B cell (primary cell): Measurements from ENCODE around the gene CNOT6. TPM values are rescaled to one million over a fixed set of nuclear protein-coding genes. Genes with fewer than 3 reads are reported as not detected.
"Not testable (repeated sequence)": the region's sequence is repeated elsewhere in the genome, so short reads cannot be mapped to it uniquely, and the experiment has no call there.

Experiments used
- ATAC-seq: fragments of 200-7000 bp; cut with Tn5 transposase; one replicate; pipeline ENCODE4 v1.10.0; 2021; ENCODE audit warnings: low read depth, mild to moderate bottlenecking, moderate number of reproducible peaks, moderate library complexity
- CTCF ChIA-PET: fragments of 350-600 bp; sonication (Branson Sonifier 250); formaldehyde crosslinking; loops from one replicate; lab custom pipeline; 2021; ENCODE audit warnings: antibody characterized with exemption, inconsistent platforms; lab: Charles Lee
- POLR2A ChIA-PET: fragments of 350-600 bp; sonication (Branson Sonifier 250); formaldehyde crosslinking; loops from one replicate; lab custom pipeline; 2021; ENCODE audit warnings: antibody characterized with exemption; lab: Charles Lee
- DNase-seq: peaks from one replicate; pipeline ENCODE4 v3.0.0; 2013
- H2AFZ ChIP-seq: 2 replicates; pipeline ENCODE4 v1.6.1; 2012; ENCODE audit warnings: mild to moderate bottlenecking, low read depth, low read length; ENCODE audit not compliant: insufficient read depth, poor library complexity, severe bottlenecking
- H3K27ac ChIP-seq, 2 donors: 1 replicate in 1 of 2; 2 replicates in 1 of 2; pipeline ENCODE4 v1.5.1; 2012 to 2013; ENCODE audit warnings: low read length in 2 of 2, mild to moderate bottlenecking in 2 of 2, moderate library complexity in 1 of 2
- H3K27me3 ChIP-seq, 4 experiments: fragments of 200-600 bp in 1 of 4; sonication (generic) in 1 of 4; replicated peaks in 1 of 4; 1 replicate in 2 of 4; 2 replicates in 2 of 4; pipeline versions ENCODE4 v1.6.1 to v1.7.0; 2013 to 2016; ENCODE audit warnings: low read length in 3 of 4, mild to moderate bottlenecking in 2 of 4, mixed read lengths in 1 of 4, moderate library complexity in 1 of 4; ENCODE audit not compliant: insufficient read depth in 4 of 4, control insufficient read depth in 3 of 4; ENCODE audit errors: control extremely low read depth in 1 of 4
- H3K36me3 ChIP-seq, 2 experiments: replicated peaks in 1 of 2; 1 replicate in 1 of 2; 2 replicates in 1 of 2; pipeline versions ENCODE4 v1.6.1 to v1.7.1; 2013; ENCODE audit warnings: low read length in 1 of 2; ENCODE audit not compliant: insufficient read depth in 2 of 2, control insufficient read depth in 1 of 2; ENCODE audit errors: control extremely low read depth in 1 of 2, extremely low read depth in 1 of 2
- H3K4me1 ChIP-seq, 2 donors: fragments of 200-600 bp in 1 of 2; sonication (generic) in 1 of 2; 1 replicate in 1 of 2; 2 replicates in 1 of 2; pipeline versions ENCODE4 v1.5.1 to v1.6.1; 2013 to 2017; ENCODE audit warnings: low read length in 2 of 2; ENCODE audit not compliant: control insufficient read depth in 2 of 2, insufficient read depth in 2 of 2
- H3K4me2 ChIP-seq: replicated peaks from 2 replicates; pipeline ENCODE3; 2012; ENCODE audit warnings: mild to moderate bottlenecking, low read depth, low read length; ENCODE audit not compliant: poor library complexity, severe bottlenecking
- H3K4me3 ChIP-seq, 5 experiments: fragments of 200-600 bp in 1 of 5; sonication (generic) in 1 of 5; 1 replicate in 3 of 5; 2 replicates in 2 of 5; pipeline versions ENCODE4 v1.5.1 to v1.7.0; 2011 to 2016; ENCODE audit warnings: low read length in 4 of 5, mild to moderate bottlenecking in 4 of 5, low read depth in 2 of 5, control low read depth in 1 of 5, moderate library complexity in 1 of 5; ENCODE audit not compliant: insufficient read depth in 1 of 5; ENCODE audit errors: control extremely low read depth in 1 of 5, extremely low read depth in 1 of 5
- H3K79me2 ChIP-seq: fragments of 200-600 bp; sonication (generic); one replicate; pipeline ENCODE4 v1.6.0; 2016; ENCODE audit warnings: low read length; ENCODE audit not compliant: control insufficient read depth, insufficient read depth
- H3K9ac ChIP-seq: fragments of 200-600 bp; sonication (generic); 2 replicates; pipeline ENCODE4 v1.6.1; 2017; ENCODE audit warnings: mild to moderate bottlenecking, low read length, moderate library complexity
- H3K9me3 ChIP-seq, 3 donors: one replicate each; pipeline versions ENCODE4 v1.6.1 to v1.7.1; 2013; ENCODE audit warnings: low read length in 2 of 3; ENCODE audit not compliant: control insufficient read depth in 2 of 3, insufficient read depth in 1 of 3; ENCODE audit errors: control extremely low read depth in 1 of 3
- H4K20me1 ChIP-seq: 2 replicates; pipeline ENCODE4 v1.6.0; 2012; ENCODE audit warnings: mild to moderate bottlenecking, low read length; ENCODE audit not compliant: insufficient read depth, control insufficient read depth, poor library complexity, severe bottlenecking
- H3K27ac Mint-ChIP-seq: one replicate; pipeline ENCODE4 v1.8.0; 2021; ENCODE audit warnings: mixed read lengths
- H3K27me3 Mint-ChIP-seq: one replicate; pipeline ENCODE4 v1.8.0; 2021; ENCODE audit warnings: mixed read lengths
- H3K4me1 Mint-ChIP-seq: one replicate; pipeline ENCODE4 v1.8.0; 2021; ENCODE audit warnings: mixed read lengths
- H3K4me3 Mint-ChIP-seq: one replicate; pipeline ENCODE4 v1.8.0; 2021; ENCODE audit warnings: mixed read lengths
- H3K9me3 Mint-ChIP-seq: one replicate; pipeline ENCODE4 v1.8.0; 2022; ENCODE audit warnings: mixed read lengths; ENCODE audit not compliant: insufficient read depth
- CTCF ChIP-seq: fragments of 200-600 bp; IDR thresholded peaks from one replicate; pipeline ENCODE4 v1.8.0; 2022; ENCODE audit warnings: antibody characterized with exemption, mild to moderate bottlenecking
- WGBS: methylation state at CpG from one replicate; pipeline ENCODE4 v1.1.5; 2013; ENCODE audit warnings: missing lambda C conversion rate; ENCODE audit not compliant: insufficient coverage; 5-methylcytosine and 5-hydroxymethylcytosine counted together
- intact Hi-C: fragments of 100-400 bp; cut with micrococcal nuclease; formaldehyde crosslinking; loops from one replicate; pipeline ENCODE4 v1.10.0; 2022
- polyA plus RNA-seq: library from polyadenylated mRNA; depleted of rRNA; stranded (reverse); fragments of >200 nt; gene quantifications from 2 replicates; pipeline ENCODE4 v1.2.3, GENCODE V29; 2012
- total RNA-seq, 2 donors: library from RNA; stranded (reverse); fragments of 120-200 nt in 1 of 2; gene quantifications; 1 replicate in 1 of 2; 2 replicates in 1 of 2; pipeline versions ENCODE4 v1.2.3 to v1.2.4, GENCODE V29; 2013 to 2022

CNOT6 gene
- total and polyA plus RNA-seq, 2 donors (not counting 1 experiment from before 2014, with no cell fraction given): 4.3 to 31.1 TPM

- H3K4me3 Mint-ChIP-seq, CTCF ChIA-PET, H3K27ac Mint-ChIP-seq: not testable (repeated sequence)
Measured at GRCh38 chr5:180515974-180516373, 21.8 kb downstream of the CNOT6 start.

GRCh38 chr5:180516440-180516839, 22.3 kb downstream of the CNOT6 start:
- Histone ChIP-seq H3K4me2 (no peak overlapping the region), H3K79me2 (peaks cover 90% of the 10 kb centered on the region), H3K27me3 (no peaks in the 10 kb centered on the region), H3K4me3 (no peak overlapping the region), H3K9me3 (no peaks in the 10 kb centered on the region), H2AFZ (no peak overlapping the region), H4K20me1 (peaks cover 49% of the 10 kb centered on the region), H3K36me3 (no peaks in the 10 kb centered on the region), H3K27ac (no peak overlapping the region), H3K4me1 (peaks cover 4 to 5% of the 10 kb centered on the region in 2 donors), H3K9ac (no peak overlapping the region)
- DNase-seq: no peak
- WGBS: no CpG with 5 or more reads among the region's 5 CpGs
- no peak for TF ChIP-seq CTCF
- ChIA-PET POLR2A (no interaction called here), CTCF (no interaction called here)
- Mint-ChIP-seq H3K4me1 (peaks cover 38% of the 10 kb centered on the region), H3K9me3 (no peaks in the 10 kb centered on the region), H3K4me3 (no peak overlapping the region), H3K27ac (no peak overlapping the region), H3K27me3 (no peaks in the 10 kb centered on the region)
- intact Hi-C loops: no loop called here
- no peak for ATAC-seq

More at GRCh38 chr5:180515974-180516373, 21.8 kb downstream of the CNOT6 start:
- ATAC-seq, H3K27me3 Mint-ChIP-seq, H3K4me3 ChIP-seq, H3K9me3 ChIP-seq, intact Hi-C loops, H3K36me3 ChIP-seq, H3K27ac ChIP-seq, H2AFZ ChIP-seq, H3K4me2 ChIP-seq, H3K9ac ChIP-seq, DNase-seq, H3K4me1 ChIP-seq, H3K27me3 ChIP-seq, H3K9me3 Mint-ChIP-seq, POLR2A ChIA-PET: not testable (repeated sequence)
- WGBS: 100% methylated on average over 5 of the region's 7 CpGs
- peaks cover 35% of the 10 kb centered on the region for H3K4me1 Mint-ChIP-seq
- Histone ChIP-seq H3K79me2 (peaks cover 90% of the 10 kb centered on the region), H4K20me1 (peaks cover 45% of the 10 kb centered on the region)
